HCEC 1CT (cell line): ENCODE measurements around the gene HOXD4.

Experiments
- DNase-seq: peaks from one replicate; pipeline ENCODE4 v3.0.0-alpha.2; 2017

Gene HOXD4

DNA sequence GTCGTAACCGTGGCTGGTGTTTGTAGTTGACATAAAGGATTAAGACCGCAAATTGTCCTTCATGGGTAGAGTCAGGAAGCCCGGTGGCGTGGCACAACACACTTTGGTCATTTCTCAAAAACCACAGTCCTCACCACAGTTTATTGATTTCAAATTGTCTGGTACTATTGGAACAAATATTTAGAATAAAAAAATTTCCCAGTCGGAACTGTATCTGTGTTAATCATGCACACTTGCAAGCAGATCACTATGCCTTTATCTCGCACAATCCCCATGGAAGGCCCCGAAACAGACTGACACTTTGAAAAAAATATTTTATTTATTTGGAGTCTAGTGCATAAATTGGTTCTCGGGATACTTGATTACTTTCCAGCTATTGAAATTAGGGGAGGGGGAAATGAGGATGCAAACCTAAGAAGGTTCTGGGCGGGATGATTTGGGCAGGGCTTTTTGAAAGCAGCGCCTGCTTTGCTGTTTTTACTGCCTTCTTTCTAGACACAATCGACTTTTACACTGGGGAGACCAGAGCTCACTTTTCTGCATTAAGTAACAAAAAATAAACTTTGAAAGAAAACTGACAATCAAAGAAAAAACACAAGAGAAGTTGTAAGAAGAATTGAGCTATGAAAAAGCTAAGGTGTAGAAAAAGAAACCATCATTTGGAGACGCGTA, 21.7 kb downstream of the HOXD4 start:
- no peak for DNase-seq

DNA sequence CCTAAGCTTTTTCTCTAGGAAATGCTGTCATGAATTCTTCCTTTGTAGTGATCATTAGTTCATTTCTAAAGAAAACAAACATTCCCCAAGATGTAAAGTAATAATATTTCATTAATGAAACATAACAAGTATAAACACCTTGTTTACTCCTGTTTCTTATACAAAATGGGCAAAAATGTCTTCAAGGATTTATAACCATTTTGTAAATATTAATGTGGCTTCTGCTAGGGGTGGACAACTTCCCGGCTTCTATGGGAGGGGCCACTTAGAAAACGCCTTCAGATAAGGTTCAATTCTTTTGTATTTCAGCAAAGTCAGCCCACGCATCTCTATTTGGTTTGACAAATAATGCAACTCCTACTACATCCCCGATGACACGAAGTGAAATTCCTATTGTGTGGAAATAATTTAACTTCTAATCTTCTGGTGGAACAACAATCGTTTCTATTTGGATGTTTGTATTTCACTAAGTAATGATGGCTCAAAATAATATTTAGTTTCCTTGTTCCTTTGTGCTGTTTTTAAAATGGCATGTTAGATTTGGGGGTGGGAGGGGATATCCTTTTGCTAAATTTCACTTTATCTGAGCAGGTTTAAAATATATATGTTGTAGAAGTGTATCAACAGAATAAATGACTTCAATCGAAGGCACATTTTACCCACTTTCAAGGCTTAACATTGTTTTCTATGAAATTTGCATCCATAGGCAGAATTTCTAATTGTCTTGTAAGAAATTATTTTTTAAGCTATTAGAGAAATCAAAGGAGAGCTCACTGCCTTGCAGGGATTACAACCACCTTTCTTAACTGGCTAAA, 22.4 kb downstream of the HOXD4 start:
- DNase-seq, result no peak

GRCh38 chr2:176174382-176174823, 23.1 kb downstream of the HOXD4 start:
- no peak for DNase-seq

GRCh38 chr2:176174824-176175708, 23.7 kb downstream of the HOXD4 start:
- DNase-seq, result no peak

DNA sequence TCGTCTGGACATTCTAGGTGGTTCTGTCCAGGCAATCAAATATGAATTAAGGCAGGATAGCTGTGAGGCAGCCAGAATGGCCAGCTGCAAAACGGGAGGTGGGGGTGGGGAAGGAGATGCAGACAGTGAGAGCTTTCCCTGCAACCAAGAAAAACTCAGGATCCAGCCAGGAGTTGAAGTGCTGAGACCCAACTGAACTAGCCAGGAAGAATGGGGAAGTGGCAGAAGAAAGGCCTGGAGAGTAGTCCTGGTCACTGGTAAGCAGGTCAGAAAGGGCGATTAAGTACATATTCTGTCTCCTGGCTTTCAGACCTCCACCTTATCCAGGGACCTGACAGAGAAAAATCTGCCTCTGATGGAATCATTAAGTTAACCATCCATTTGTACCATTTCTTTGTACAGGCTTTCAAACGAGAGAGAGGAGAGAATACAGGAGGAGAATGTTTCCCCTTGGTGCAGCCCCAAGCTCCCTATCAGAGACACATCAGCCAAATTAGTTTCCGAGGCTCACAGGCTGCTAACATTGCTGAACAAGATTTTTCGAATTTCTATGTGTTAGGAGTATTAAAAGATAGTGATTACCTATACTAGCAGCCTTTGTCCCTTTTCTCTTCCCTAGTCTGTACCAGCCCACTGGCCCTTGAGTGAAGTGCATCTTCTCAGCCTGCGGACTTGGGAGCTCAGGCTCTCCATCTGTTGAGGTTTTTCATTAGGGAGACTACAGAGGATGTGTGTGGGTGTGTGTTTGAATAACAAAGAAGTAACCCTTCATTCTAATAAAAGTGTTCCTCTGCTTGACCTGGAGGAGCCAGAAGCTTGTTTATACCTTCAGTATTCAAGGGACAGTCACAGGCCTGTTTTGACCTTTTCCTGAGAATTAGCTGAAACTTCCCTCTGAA, 24.6 kb downstream of the HOXD4 start:
- no peak for DNase-seq

DNA sequence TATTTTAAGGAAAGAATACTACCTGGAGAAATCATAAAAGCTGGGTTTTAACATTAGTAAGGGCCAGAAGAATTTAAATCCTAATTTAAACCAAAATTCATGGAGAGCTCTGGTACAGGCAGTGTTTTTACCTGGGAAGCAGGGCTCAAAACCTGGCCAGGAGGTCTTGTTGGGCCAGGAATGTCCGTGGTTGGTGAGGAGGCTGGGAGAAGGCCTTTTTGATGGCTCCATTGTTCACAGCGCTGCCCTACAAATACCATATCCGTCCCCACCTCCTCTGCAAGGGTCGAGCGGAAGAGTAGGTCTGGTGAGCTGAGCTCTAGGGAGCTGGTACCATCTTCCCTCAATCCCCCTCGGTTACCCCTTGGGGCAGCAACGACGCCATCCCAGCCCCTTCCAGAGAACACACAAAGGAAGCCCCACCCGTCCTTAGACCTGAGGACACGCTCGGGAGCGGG, 26.3 kb downstream of the HOXD4 start:
- DNase-seq, result no peak

DNA sequence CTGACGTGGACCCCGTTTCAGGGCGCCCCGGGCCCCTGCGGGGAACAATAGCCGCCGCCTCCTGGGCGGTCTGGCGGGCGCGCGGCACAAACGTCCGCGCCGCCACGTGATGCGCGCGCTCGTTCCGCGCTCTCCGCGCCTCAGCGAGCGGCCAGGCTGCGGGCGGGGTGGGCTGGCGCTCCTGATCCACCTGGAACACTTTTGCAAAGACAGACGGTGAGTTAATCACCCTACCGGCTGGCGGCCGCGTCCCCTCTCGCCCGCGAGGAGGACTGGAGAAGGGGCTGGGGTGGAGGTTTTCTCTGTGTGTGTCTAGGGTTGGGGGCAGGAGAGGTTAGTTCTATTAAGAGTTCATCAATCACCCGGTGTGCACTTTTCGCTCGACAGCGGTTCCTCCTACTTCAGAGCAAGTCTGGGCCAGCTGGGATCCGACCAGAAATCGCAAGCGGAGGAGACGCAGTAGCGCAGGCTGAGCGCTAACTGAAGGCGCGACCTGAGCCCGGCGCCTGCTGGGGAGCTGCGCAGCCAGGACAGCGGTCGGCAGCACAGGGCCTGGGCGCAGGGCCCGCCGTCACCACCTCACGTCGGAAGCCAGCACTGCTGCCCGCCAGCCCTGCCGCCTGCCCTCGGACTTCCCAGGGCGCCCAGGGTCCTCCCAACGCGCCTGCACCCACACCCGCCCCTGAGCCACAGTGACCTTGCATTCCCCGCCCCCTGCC, 26.8 kb downstream of the HOXD4 start:
- DNase-seq, result no peak

GRCh38 chr2:176178757-176179295, 27.5 kb downstream of the HOXD4 start:
- DNase-seq, result no peak

DNA sequence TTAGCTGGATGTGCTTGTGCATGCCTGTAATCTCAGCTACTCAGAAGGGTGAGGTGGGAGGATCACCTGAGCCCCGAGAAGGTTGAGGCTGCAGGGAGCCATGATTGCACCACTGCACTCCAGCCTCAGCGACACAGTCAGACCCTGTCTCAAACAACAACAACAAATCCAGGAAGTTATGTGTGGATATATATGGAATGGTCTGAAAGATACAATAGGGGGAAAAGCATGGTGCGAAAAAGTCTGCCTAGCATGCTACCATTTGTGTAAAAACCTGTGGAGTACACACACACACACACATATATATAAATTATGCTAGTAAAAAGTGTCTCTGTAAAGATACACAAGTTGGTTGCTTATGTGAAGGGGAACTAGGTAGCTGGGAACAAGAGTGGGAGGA, 30.2 kb downstream of the HOXD4 start:
- DNase-seq, result no peak

DNA sequence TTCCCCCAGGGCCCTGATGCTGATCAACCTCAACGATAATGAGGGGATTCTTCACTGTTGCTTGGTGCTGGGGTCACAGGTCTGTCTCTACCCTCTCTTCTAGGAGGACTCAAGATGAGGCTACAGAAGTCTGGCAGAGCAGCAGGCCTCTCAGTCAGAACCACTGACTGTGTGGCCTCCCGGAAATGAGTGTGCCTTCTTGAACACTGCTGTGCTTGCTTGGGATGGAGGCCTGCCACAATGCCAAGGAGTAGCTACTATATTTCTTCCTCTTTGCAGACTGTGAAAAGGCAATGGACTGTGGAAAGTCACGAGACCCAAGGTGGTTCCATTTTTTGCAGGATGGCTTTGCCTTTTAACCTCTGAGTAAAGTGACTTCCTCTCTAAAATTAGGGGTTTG, 31.3 kb downstream of the HOXD4 start:
- DNase-seq, result no peak

DNA sequence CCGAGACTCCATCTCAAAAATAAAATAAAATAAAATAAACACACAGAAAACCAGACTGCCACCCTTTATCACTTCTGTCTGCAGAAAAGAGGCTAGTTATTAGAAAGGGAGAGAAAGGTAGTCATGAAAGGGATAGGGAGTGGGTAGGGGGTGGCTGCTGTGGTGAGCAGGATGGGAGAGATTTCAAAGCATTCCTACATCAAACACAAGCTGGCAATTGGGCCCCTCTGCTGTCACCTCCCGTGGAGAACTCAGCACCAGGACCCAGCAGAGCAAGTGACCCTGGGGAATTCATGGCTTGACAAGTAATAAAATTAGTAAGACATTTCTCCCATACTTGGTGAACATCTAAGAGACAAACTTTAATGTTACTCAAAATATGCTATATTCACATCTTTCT, 33.4 kb downstream of the HOXD4 start:
- DNase-seq, result no peak

DNA sequence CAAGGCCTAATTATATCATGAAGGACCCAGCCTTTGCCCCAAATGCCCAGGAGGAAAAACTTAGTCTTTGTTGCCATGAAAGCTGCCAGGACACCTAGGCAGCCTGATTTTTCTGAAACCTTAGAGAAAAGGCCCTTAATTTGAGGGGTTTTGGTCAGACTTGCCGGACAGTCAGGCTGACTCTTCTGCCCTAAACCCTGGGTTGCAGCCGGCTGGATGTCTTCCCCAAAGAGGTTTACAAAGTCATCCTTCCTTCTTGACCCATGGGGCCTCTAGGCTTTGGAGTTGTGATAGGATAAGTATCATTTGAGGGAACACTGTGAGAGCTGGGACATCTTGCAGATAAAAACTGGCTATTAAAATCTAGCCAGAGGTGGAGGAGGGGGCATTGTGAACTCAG, 34.7 kb downstream of the HOXD4 start:
- DNase-seq, result no peak

DNA sequence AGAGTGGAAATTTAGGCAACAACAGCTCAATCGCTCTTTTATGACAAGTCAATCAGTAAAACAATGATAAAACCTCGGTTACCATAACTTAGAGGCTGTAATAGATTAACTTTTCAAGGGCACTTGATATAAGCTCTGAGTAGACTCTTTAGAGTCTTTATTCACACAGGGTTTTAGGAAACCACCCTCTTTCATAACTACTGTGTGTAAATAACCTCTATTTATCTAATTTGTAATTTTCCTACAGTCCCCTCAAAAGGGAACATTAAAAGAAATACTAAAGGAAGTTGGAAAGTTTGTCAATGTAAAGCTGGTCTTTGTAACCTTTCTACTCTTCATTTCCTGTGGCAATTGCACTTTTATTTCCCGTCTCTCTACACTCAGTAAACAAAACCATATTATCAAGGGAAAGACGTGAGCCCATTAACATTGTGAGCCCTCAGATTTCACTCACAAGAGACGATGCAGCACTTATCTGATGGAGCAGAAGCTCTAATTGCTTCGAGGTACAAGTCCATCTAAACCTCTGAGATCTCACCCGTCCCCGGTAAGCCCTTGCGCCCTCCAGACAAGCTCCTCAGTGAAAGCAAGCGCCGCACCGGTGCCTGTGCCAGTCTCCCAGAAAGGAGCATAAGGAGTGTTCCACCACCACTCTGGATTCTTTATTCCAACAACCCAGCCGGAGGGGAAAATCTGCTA, 36.0 kb downstream of the HOXD4 start:
- no peak for DNase-seq

- DNase-seq, result no peak
Observed at GRCh38 chr2:176187899-176188773, 36.8 kb downstream of the HOXD4 start, which contains the start of gene HOXD1. HOXD1 (plus strand) TSS chr2:176188668; CDS start chr2:176188802, 134 bp downstream.

DNA sequence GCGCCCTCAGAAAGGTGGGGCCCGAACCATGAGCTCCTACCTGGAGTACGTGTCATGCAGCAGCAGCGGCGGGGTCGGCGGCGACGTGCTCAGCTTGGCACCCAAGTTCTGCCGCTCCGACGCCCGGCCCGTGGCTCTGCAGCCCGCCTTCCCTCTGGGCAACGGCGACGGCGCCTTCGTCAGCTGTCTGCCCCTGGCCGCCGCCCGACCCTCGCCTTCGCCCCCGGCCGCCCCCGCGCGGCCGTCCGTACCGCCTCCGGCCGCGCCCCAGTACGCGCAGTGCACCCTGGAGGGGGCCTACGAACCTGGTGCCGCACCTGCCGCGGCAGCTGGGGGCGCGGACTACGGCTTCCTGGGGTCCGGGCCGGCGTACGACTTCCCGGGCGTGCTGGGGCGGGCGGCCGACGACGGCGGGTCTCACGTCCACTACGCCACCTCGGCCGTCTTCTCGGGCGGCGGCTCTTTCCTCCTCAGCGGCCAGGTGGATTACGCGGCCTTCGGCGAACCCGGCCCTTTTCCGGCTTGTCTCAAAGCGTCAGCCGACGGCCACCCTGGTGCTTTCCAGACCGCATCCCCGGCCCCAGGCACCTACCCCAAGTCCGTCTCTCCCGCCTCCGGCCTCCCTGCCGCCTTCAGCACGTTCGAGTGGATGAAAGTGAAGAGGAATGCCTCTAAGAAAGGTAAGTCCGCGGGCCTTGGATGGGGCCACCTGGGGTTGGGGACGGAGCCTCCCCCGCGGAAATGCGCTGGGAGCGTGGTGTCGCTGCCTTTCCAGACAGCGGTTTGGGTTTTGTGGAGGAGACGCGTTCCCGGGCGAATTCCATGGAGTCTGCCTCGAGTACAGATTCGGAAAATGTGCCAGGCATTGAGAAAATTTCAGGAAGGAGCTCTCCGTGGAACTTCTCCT, 37.7 kb downstream of the HOXD4 start:
- DNase-seq, result no peak

DNA sequence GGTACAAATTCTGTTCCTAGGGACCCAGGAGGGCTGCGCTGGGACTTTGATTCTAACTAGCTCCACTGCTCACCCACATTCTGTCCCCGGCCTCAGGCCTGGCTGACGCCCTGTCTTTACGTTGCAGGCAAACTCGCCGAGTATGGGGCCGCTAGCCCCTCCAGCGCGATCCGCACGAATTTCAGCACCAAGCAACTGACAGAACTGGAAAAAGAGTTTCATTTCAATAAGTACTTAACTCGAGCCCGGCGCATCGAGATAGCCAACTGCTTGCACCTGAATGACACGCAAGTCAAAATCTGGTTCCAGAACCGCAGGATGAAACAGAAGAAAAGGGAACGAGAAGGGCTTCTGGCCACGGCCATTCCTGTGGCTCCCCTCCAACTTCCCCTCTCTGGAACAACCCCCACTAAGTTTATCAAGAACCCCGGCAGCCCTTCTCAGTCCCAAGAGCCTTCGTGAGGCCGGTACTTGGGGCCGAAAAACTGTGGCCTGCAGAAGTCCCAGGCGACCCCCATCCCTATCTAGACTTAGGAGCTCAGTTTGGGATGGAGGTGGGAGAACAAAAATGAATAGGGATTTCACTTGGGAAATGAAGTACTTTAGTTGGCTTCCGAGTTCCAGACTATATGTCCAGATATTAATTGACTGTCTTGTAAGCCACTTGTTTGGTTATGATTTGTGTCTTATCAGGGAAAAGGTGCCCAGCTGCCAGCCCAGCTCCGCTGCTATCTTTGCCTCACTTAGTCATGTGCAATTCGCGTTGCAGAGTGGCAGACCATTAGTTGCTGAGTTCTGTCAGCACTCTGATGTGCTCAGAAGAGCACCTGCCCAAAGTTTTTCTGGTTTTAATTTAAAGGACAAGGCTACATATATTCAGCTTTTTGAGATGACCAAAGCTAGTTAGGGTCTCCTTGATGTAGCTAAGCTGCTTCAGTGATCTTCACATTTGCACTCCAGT, 38.6 kb downstream of the HOXD4 start:
- DNase-seq, result no peak

GRCh38 chr2:176192351-176192750, 41.0 kb downstream of the HOXD4 start:
- DNase-seq, result no peak
